H1 (cell line): ENCODE measurements around the gene LRPAP1. TPM values are rescaled to one million over a fixed set of nuclear protein-coding genes. Genes with fewer than 3 reads are reported as not detected.

Experiments
- CTCF ChIA-PET: fragments of 300-600 bp; sonication (Branson Sonifier 250); formaldehyde crosslinking; loops from one replicate; lab custom pipeline; 2021; ENCODE audit not compliant: partially characterized antibody; lab: Charles Lee
- POLR2A ChIA-PET: fragments of 300-600 bp; sonication (Branson Sonifier 250); formaldehyde crosslinking; loops from one replicate; lab custom pipeline; 2021; ENCODE audit warnings: inconsistent platforms; ENCODE audit not compliant: partially characterized antibody; lab: Charles Lee
- DNase-seq, 2 experiments: peaks; one replicate each; pipeline versions ENCODE4 v3.0.0 to v3.0.0-alpha.2; 2010 to 2022; ENCODE audit warnings: low spot score in 2 of 2, low read depth in 1 of 2, mixed read lengths in 1 of 2
- FAIRE-seq: peaks from 2 replicates; lab custom pipeline; 2011; peaks lifted over from hg19 to GRCh38; lab: Jason Lieb, UNC
- H2AFZ ChIP-seq: 2 replicates; pipeline ENCODE4 v1.8.1; 2012; ENCODE audit warnings: low read length, inconsistent platforms
- H2AK5ac ChIP-seq: 2 replicates; pipeline ENCODE4 v1.6.1; 2013; ENCODE audit warnings: low read depth, low read length
- H2BK120ac ChIP-seq: replicated peaks from 2 replicates; pipeline ENCODE3; 2013; ENCODE audit warnings: low read depth, low read length, inconsistent platforms
- H2BK12ac ChIP-seq: 2 replicates; pipeline ENCODE4 v1.6.1; 2013; ENCODE audit warnings: low read depth, low read length
- H2BK15ac ChIP-seq: 2 replicates; pipeline ENCODE4 v1.6.1; 2013; ENCODE audit warnings: low read length
- H2BK20ac ChIP-seq: 2 replicates; pipeline ENCODE4 v1.6.1; 2013; ENCODE audit warnings: low read length
- H2BK5ac ChIP-seq: 2 replicates; pipeline ENCODE4 v1.6.1; 2013; ENCODE audit warnings: low read depth, low read length
- H3K14ac ChIP-seq: 2 replicates; pipeline ENCODE4 v1.6.1; 2013; ENCODE audit warnings: inconsistent platforms; ENCODE audit not compliant: insufficient read length
- H3K18ac ChIP-seq: 2 replicates; pipeline ENCODE4 v1.6.1; 2013; ENCODE audit warnings: low read length; ENCODE audit errors: extremely low read depth
- H3K23ac ChIP-seq: 2 replicates; pipeline ENCODE4 v1.6.1; 2013; ENCODE audit warnings: inconsistent platforms; ENCODE audit not compliant: insufficient read length
- H3K23me2 ChIP-seq: 2 replicates; pipeline ENCODE4 v1.6.1; 2013; ENCODE audit warnings: low read depth, low read length
- H3K27ac ChIP-seq: 2 replicates; pipeline ENCODE4 v1.6.1; 2011; ENCODE audit warnings: low read depth, low read length, inconsistent platforms
- H3K27me3 ChIP-seq, 4 experiments: replicated peaks in 1 of 4; 1 replicate in 1 of 4; 2 replicates in 3 of 4; pipeline versions ENCODE4 v1.6.1 to v1.8.1; 2011 to 2013; ENCODE audit warnings: low read length in 3 of 4, mild to moderate bottlenecking in 3 of 4, inconsistent platforms in 2 of 4, mixed read lengths in 2 of 4, moderate library complexity in 1 of 4; ENCODE audit not compliant: control insufficient read depth in 3 of 4, insufficient read depth in 3 of 4; ENCODE audit errors: extremely low read depth in 1 of 4
- H3K36me3 ChIP-seq, 4 experiments: 2 replicates each; pipeline versions ENCODE4 v1.6.1 to v1.8.1; 2011 to 2013; ENCODE audit warnings: mild to moderate bottlenecking in 4 of 4, low read length in 3 of 4, moderate library complexity in 2 of 4, control low read depth in 1 of 4, inconsistent platforms in 1 of 4; ENCODE audit not compliant: insufficient read depth in 4 of 4, control insufficient read depth in 2 of 4
- H3K4ac ChIP-seq: replicated peaks from 2 replicates; pipeline ENCODE3; 2013; ENCODE audit warnings: low read length, low read depth, mixed read lengths, inconsistent platforms; ENCODE audit not compliant: insufficient read length
- H3K4me1 ChIP-seq, 4 experiments: replicated peaks in 1 of 4; 1 replicate in 1 of 4; 2 replicates in 3 of 4; pipeline versions ENCODE4 v1.6.1 to v1.8.1; 2011 to 2013; ENCODE audit warnings: low read length in 3 of 4, inconsistent platforms in 2 of 4, mixed read lengths in 1 of 4; ENCODE audit not compliant: insufficient read depth in 4 of 4, control insufficient read depth in 3 of 4
- H3K4me2 ChIP-seq, 2 experiments: 2 replicates each; pipeline versions ENCODE4 v1.6.1 to v1.8.1; 2011 to 2013; ENCODE audit warnings: low read depth in 2 of 2, low read length in 2 of 2, control low read depth in 1 of 2, inconsistent platforms in 1 of 2, mild to moderate bottlenecking in 1 of 2; ENCODE audit not compliant: insufficient read depth in 1 of 2
- H3K4me3 ChIP-seq, 4 experiments: fragments of 200-600, 300-600 bp in 1 of 4; sonication (generic), shearing (Covaris generic), sonication (Bioruptor Twin) in 1 of 4; 2 replicates each; pipeline versions ENCODE4 v1.5.1 to v1.8.1; 2011 to 2016; ENCODE audit warnings: low read length in 4 of 4, low read depth in 3 of 4, control low read depth in 2 of 4, inconsistent platforms in 2 of 4, mild to moderate bottlenecking in 2 of 4, mixed read lengths in 1 of 4, moderate library complexity in 1 of 4; ENCODE audit not compliant: insufficient read depth in 2 of 4; ENCODE audit errors: extremely low read depth in 1 of 4
- H3K56ac ChIP-seq: replicated peaks from 2 replicates; pipeline ENCODE3; 2013; ENCODE audit warnings: low read depth, mild to moderate bottlenecking, mixed read lengths, low read length, inconsistent platforms; ENCODE audit not compliant: insufficient read length
- H3K79me1 ChIP-seq: 2 replicates; pipeline ENCODE4 v1.6.1; 2013; ENCODE audit warnings: low read depth, low read length, control low read depth
- H3K79me2 ChIP-seq, 2 experiments: 2 replicates each; pipeline versions ENCODE4 v1.6.1 to v1.8.1; 2012 to 2013; ENCODE audit warnings: low read length in 2 of 2, mild to moderate bottlenecking in 2 of 2, inconsistent platforms in 1 of 2; ENCODE audit not compliant: insufficient read depth in 2 of 2, control insufficient read depth in 1 of 2
- H3K9ac ChIP-seq, 4 experiments: replicated peaks in 1 of 4; 1 replicate in 1 of 4; 2 replicates in 3 of 4; pipeline versions ENCODE4 v1.6.1 to v1.8.1; 2011 to 2013; ENCODE audit warnings: low read depth in 3 of 4, low read length in 3 of 4, control low read depth in 2 of 4, mild to moderate bottlenecking in 2 of 4, moderate library complexity in 2 of 4, inconsistent platforms in 1 of 4; ENCODE audit errors: extremely low read depth in 1 of 4
- H3K9me3 ChIP-seq, 2 experiments: 2 replicates each; pipeline versions ENCODE4 v1.6.1 to v1.8.1; 2012 to 2013; ENCODE audit warnings: mild to moderate bottlenecking in 2 of 2, moderate library complexity in 2 of 2, control low read depth in 1 of 2, inconsistent platforms in 1 of 2, low read depth in 1 of 2, low read length in 1 of 2, mixed read lengths in 1 of 2; ENCODE audit not compliant: insufficient read depth in 2 of 2
- H4K20me1 ChIP-seq, 2 experiments: replicated peaks in 1 of 2; 2 replicates each; pipeline versions ENCODE3 to v1.8.1; 2011 to 2013; ENCODE audit warnings: inconsistent platforms in 2 of 2, low read length in 2 of 2, mild to moderate bottlenecking in 1 of 2; ENCODE audit not compliant: insufficient read depth in 2 of 2, control insufficient read depth in 1 of 2
- H4K5ac ChIP-seq: 2 replicates; pipeline ENCODE4 v1.6.1; 2013; ENCODE audit warnings: low read length, low read depth, mixed read lengths, inconsistent platforms; ENCODE audit not compliant: insufficient read length
- H4K8ac ChIP-seq: 2 replicates; pipeline ENCODE4 v1.8.0; 2013; ENCODE audit warnings: mild to moderate bottlenecking, moderate library complexity, low read length, inconsistent platforms; ENCODE audit not compliant: insufficient read depth; ENCODE audit errors: extremely low read depth
- H4K91ac ChIP-seq: replicated peaks from 2 replicates; pipeline ENCODE3; 2013; ENCODE audit warnings: low read length, mixed read lengths, inconsistent platforms; ENCODE audit not compliant: insufficient read length
- BACH1 ChIP-seq: IDR thresholded peaks from 2 replicates; pipeline ENCODE4 v1.6.1; 2012; ENCODE audit warnings: low read length, improper control_type of control experiment
- CEBPB ChIP-seq: IDR thresholded peaks from 2 replicates; pipeline ENCODE4 v1.6.1; 2012; ENCODE audit warnings: low read depth, low read length
- EZH2 ChIP-seq: fragments of 200-600 bp; sonication (generic); IDR thresholded peaks from 2 replicates; pipeline ENCODE4 v1.7.1; 2012; ENCODE audit warnings: low read depth, mild to moderate bottlenecking, moderate library complexity, low read length, inconsistent platforms; ENCODE audit not compliant: severe bottlenecking
- FOSL1 ChIP-seq: IDR thresholded peaks from 2 replicates; pipeline ENCODE4 v1.6.1; 2011; ENCODE audit warnings: mild to moderate bottlenecking, low read depth, low read length, moderate library complexity; ENCODE audit not compliant: insufficient read depth
- GABPA ChIP-seq: IDR thresholded peaks from 2 replicates; pipeline ENCODE4 v1.6.1; 2011; ENCODE audit warnings: mild to moderate bottlenecking, low read length, moderate library complexity, borderline replicate concordance; ENCODE audit not compliant: insufficient read depth
- GTF2F1 ChIP-seq: IDR thresholded peaks from 2 replicates; pipeline ENCODE4 v1.6.1; 2012; ENCODE audit warnings: low read depth, low read length, improper control_type of control experiment, borderline replicate concordance
- HDAC6 ChIP-seq: IDR thresholded peaks from one replicate; pipeline ENCODE4 v1.7.1; 2012; ENCODE audit warnings: low read depth, mild to moderate bottlenecking, inconsistent platforms, low read length, moderate library complexity
- POU5F1 ChIP-seq: IDR thresholded peaks from 2 replicates; pipeline ENCODE4 v1.6.1; 2011; ENCODE audit warnings: low read depth, mild to moderate bottlenecking, low read length, moderate library complexity
- RBBP5 ChIP-seq: IDR thresholded peaks from 2 replicates; pipeline ENCODE4 v1.7.1; 2012; ENCODE audit warnings: low read depth, mild to moderate bottlenecking, inconsistent platforms, low read length, moderate library complexity, borderline replicate concordance
- TBP ChIP-seq: IDR thresholded peaks from 2 replicates; pipeline ENCODE4 v1.6.1; 2011; ENCODE audit warnings: low read depth, low read length, improper control_type of control experiment
- TCF12 ChIP-seq: IDR thresholded peaks from 2 replicates; pipeline ENCODE4 v1.6.1; 2011; ENCODE audit warnings: low read depth, mild to moderate bottlenecking, low read length
- YY1 ChIP-seq: IDR thresholded peaks from 2 replicates; pipeline ENCODE4 v1.6.1; 2011; ENCODE audit warnings: low read depth, mild to moderate bottlenecking, low read length
- WGBS, 2 experiments: shearing (Covaris generic) in 1 of 2; methylation state at CpG; one replicate each; pipeline versions ENCODE4 v1.1.6 to v1.1.7; 2013 to 2015; ENCODE audit warnings: low lambda C conversion rate in 2 of 2, mixed read lengths in 2 of 2, inconsistent platforms in 1 of 2, low coverage in 1 of 2, missing lambda C conversion rate in 1 of 2; ENCODE audit not compliant: insufficient replicate concordance in 2 of 2, insufficient coverage in 1 of 2, insufficient read length in 1 of 2; ENCODE audit errors: extremely low coverage in 1 of 2, missing lambda C conversion rate in 1 of 2; 5-methylcytosine and 5-hydroxymethylcytosine counted together
- polyA plus RNA-seq, 7 experiments: library from polyadenylated mRNA; depleted of rRNA in 3 of 7; stranded (reverse) in 5 of 7; unstranded in 2 of 7; fragments of >200 nt in 5 of 7; fragments of 200-250 nt in 2 of 7; gene quantifications; 1 replicate in 5 of 7; 2 replicates in 1 of 7; 4 replicates in 1 of 7; pipeline versions ENCODE4 v1.2.1 to v1.2.3, GENCODE V29; 2011 to 2013; ENCODE audit warnings: missing spikeins in 2 of 7, mixed read lengths in 2 of 7
- total RNA-seq: library from RNA; stranded (reverse); fragmentation: NEBNext Ultra II Directional; extraction: Animal tissue kit (Norgen Biotek cat#: 25700); gene quantifications from 2 replicates; pipeline ENCODE4 v1.2.1, GENCODE V29; 2021

LRPAP1 gene
- total and polyA plus RNA-seq, 2 of the 8 experiments (the other 6 are each of a cell fraction or from before 2014, with no cell fraction given): 31.1 to 101 TPM

DNA sequence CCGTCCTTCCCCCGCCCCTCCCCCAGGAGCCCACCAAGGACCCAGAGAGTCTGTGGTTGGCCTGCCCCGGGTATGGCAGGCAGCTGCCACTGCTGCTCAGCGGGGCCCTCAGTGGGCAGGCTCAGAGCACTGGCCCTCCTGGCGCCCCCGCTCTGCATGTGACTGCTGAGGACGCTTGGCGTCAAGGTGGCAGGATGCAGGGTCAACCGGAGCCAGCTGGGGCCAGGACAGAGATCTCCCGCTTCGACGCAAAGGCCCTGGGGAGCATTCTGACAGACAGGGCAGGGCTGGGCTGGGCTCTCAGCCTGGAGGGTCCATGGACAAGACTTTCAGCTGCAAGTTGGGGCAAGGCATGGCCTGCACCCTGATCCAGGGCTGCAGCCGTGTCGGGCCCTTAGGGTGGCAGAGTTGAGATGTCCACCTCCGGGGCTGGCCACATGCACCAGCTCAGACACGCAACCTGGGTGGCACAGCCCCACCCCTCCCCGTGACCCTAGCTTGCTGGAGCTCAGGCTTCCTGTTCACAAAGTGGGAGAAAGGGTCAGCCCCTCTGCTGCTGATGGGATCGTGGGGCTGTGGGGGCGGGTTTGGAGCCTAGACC lies 30.3 kb downstream of the LRPAP1 start:
- 93% methylated on average over 17 of the region's 19 CpGs; no CpG with 5 or more reads in 1 of the 2 experiments for WGBS, 2 experiments
- H3K4me2 ChIP-seq: no peak overlapping the region
- H3K4me3 ChIP-seq: no peak overlapping the region
- no peak overlapping the region for H3K14ac ChIP-seq
- no peaks in the 10 kb centered on the region for H3K9me3 ChIP-seq
- no peak overlapping the region for H2BK12ac ChIP-seq
- H4K91ac ChIP-seq: no peak overlapping the region
- H3K23ac ChIP-seq: no peak overlapping the region
- H3K56ac ChIP-seq: no peak overlapping the region
- peaks cover 33 to 58% of the 10 kb centered on the region in 2 experiments for H4K20me1 ChIP-seq
- no peak overlapping the region for H2BK15ac ChIP-seq
- no peak overlapping the region for H2AK5ac ChIP-seq
- H2BK5ac ChIP-seq: no peak overlapping the region
- H4K8ac ChIP-seq: no peak overlapping the region; the same call in 1 of the 2 replicates
- H3K27me3 ChIP-seq: peaks cover 2 to 15% (median 9%) of the 10 kb centered on the region in 4 experiments; a peak in 4 of 7 replicates
- ChIA-PET CTCF (interaction anchor here (1.4 to 8.0 kb wide), 2 partner anchors 12 to 25 kb away, joined by 3 to 72 read pairs; no protein-coding TSS in a partner anchor), POLR2A (interaction anchor here (4.1 kb wide), 1 partner anchor 12 kb away, joined by 15 read pairs; no protein-coding TSS in a partner anchor)
- no peak for TF ChIP-seq FOSL1
- no peak for TF ChIP-seq EZH2
- TF ChIP-seq GABPA: no peak
- TF ChIP-seq YY1: no peak
- no peak for TF ChIP-seq BACH1
- no peak for TF ChIP-seq TBP
- TF ChIP-seq RBBP5: no peak
- TF ChIP-seq CEBPB: no peak
- TF ChIP-seq GTF2F1: no peak
- TF ChIP-seq HDAC6: no peak
- TF ChIP-seq TCF12: no peak
- no peak for TF ChIP-seq POU5F1
- no peak overlapping the region for H3K27ac ChIP-seq
- H2BK20ac ChIP-seq: no peak overlapping the region
- no peaks in the 10 kb centered on the region; the same call in none of the 2 replicates for H3K79me1 ChIP-seq
- no peak overlapping the region for H2BK120ac ChIP-seq
- no peak overlapping the region for H3K18ac ChIP-seq
- DNase-seq (no peak), FAIRE-seq (no peak)
- no peaks in the 10 kb centered on the region; a peak in 1 of 4 replicates for H3K79me2 ChIP-seq
- no peak overlapping the region for H4K5ac ChIP-seq
- H3K36me3 ChIP-seq: peaks cover 0 to 7% (median 0%) of the 10 kb centered on the region in 4 experiments; a peak in 2 of 8 replicates
- H3K9ac ChIP-seq: no peak overlapping the region
- no peaks in the 10 kb centered on the region for H3K23me2 ChIP-seq
- H3K4ac ChIP-seq: no peak overlapping the region
- H3K4me1 ChIP-seq: no peaks in the 10 kb centered on the region; a peak in 2 of 7 replicates
- no peak overlapping the region for H2AFZ ChIP-seq
